Activated CD8-positive, alpha-beta memory T cell treated with anti-CD3 and anti-CD28 coated beads for 4 hours (primary cell): ENCODE results near the gene PATL1.

Experiments used
- DNase-seq, 2 donors: peaks; one replicate each; pipeline ENCODE4 v3.0.0-alpha.2; 2020; ENCODE audit warnings: low read depth in 2 of 2

PATL1 gene

GRCh38 chr11:59614277-59615119 is 54.3 kb downstream of the PATL1 start:
- no peak for DNase-seq

- no peak for DNase-seq
These were observed 57.0 kb downstream of the PATL1 start for GRCh38 chr11:59611570-59612565.

GRCh38 chr11:59610289-59610688 is 58.5 kb downstream of the PATL1 start:
- DNase-seq = no peak

GRCh38 chr11:59607703-59608454 is 61.0 kb downstream of the PATL1 start:
- DNase-seq = no peak

- DNase-seq = no peak
These were observed 66.4 kb downstream of the PATL1 start for GRCh38 chr11:59602432-59602831.

- DNase-seq = no peak
These were observed 67.0 kb downstream of the PATL1 start for GRCh38 chr11:59601788-59602187.

- no peak for DNase-seq
These were observed 68.2 kb downstream of the PATL1 start for GRCh38 chr11:59600636-59601035.

GRCh38 chr11:59600234-59600633 is 68.6 kb downstream of the PATL1 start:
- no peak for DNase-seq

- DNase-seq = no peak
These were observed 69.9 kb downstream of the PATL1 start for GRCh38 chr11:59598961-59599360.
